ENCODE measurements around the gene DICER1. TPM values are rescaled to one million over a fixed set of nuclear protein-coding genes. Genes with fewer than 3 reads are reported as not detected.

Gene DICER1
- total RNA-seq, 4 donors from 2014 or later, result 54.5 to 94.8 (median 83.8) TPM

DNA sequence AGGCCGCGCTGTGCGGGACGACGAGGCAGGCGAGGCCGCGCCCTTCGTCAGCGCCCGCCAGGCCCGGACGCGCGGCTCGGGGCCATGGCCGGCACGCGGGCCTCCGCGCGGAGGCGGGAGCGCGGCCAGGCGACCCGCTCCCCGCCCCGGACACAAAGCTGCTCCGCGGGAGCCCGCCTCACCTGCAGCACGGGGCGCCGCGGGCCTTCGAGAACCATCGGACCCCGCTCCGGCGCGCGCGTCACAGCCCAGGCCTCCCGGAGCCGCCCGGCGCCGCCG, 342 bp downstream of the DICER1 start:
- no peaks in the 10 kb centered on the region for H3K36me3 ChIP-seq
- H3K27me3 ChIP-seq, result no peaks in the 10 kb centered on the region
- peak overlapping the region; percentile 51 to 91 (median 86) for H3K4me3 ChIP-seq
- TF ChIP-seq POLR2A (IDR thresholded peaks at IDR 0.05) (no peak), EP300 (IDR thresholded peaks at IDR 0.05) (no peak)
- TF ChIP-seq, protein P1, sequence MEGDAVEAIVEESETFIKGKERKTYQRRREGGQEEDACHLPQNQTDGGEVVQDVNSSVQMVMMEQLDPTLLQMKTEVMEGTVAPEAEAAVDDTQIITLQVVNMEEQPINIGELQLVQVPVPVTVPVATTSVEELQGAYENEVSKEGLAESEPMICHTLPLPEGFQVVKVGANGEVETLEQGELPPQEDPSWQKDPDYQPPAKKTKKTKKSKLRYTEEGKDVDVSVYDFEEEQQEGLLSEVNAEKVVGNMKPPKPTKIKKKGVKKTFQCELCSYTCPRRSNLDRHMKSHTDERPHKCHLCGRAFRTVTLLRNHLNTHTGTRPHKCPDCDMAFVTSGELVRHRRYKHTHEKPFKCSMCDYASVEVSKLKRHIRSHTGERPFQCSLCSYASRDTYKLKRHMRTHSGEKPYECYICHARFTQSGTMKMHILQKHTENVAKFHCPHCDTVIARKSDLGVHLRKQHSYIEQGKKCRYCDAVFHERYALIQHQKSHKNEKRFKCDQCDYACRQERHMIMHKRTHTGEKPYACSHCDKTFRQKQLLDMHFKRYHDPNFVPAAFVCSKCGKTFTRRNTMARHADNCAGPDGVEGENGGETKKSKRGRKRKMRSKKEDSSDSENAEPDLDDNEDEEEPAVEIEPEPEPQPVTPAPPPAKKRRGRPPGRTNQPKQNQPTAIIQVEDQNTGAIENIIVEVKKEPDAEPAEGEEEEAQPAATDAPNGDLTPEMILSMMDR (IDR thresholded peaks at IDR 0.05), result no peak
- no peak for DNase-seq (ENCODE audit: low spot score in 2 of 2)
- H3K27ac ChIP-seq, result peak overlapping the region; percentile 83 to 97 (median 91)
- peaks cover 0 to 56% (median 15%) of the 10 kb centered on the region in 4 donors for H3K4me1 ChIP-seq
- 0% methylated on average over 2 of the region's 50 CpGs; no CpG with 5 or more reads in 1 of the 2 donors for WGBS, 2 donors
- no peaks in the 10 kb centered on the region for H3K9me3 ChIP-seq

DNA sequence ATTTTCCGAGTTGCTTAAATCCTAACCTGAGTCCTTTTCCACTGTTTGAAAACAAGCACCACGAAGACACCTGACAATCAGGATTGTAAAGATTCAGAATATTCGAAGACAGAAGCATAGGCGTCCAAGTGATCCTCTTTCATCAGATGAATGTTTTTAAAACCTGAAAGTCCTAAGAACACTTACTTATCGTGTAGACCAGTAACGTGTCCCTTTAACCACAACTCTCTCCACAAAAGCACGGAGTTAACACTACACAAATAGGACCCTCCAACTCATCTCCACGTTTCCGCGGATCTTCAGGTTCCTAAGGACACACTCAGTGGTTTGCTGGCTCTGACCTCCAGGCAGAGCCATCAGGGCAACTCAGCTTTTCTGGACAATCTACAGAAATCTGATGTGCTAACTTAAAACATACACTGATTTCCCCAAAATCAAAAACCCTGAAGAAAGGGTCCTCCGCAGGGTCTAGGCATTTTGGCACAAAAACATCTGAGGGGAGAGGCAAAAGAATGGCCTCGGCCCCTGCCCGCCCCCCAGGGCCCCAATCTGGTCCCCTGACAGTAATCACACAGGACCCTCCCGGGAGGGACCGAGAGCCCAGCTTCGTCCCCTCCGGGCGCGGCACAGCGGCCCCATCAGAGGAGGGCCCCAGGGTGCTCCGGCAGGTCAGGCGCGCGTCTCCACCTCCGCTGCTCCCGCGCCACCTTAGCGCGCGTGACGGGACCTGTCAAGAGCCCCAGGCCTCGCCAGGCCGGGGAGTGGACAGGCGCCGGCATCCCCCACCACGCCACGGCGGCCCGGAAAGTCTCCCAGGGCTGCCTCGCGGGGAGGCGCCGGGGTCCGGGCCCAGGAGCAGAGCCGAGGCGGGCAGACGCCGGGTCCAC, 925 bp downstream of the DICER1 start:
- 1 to 3% methylated on average over 17 to 30 of the region's 48 CpGs for WGBS, 2 donors
- Histone ChIP-seq H3K36me3 (no peaks in the 10 kb centered on the region), H3K27me3 (no peaks in the 10 kb centered on the region), H3K4me3 (peak overlapping the region; percentile 51 to 91 (median 86)), H3K4me1 (peaks cover 0 to 60% (median 19%) of the 10 kb centered on the region in 4 donors), H3K27ac (peak overlapping the region; percentile 83 to 97 (median 91)), H3K9me3 (no peaks in the 10 kb centered on the region)
- peak in 1 of 2 donors; percentile 12 for DNase-seq (ENCODE audit: low spot score in 2 of 2)
- TF ChIP-seq, protein P1 (IDR thresholded peaks at IDR 0.05), result no peak
- TF ChIP-seq EP300 (IDR thresholded peaks at IDR 0.05), result peak in 1 of 2 donors; percentile 4

DNA sequence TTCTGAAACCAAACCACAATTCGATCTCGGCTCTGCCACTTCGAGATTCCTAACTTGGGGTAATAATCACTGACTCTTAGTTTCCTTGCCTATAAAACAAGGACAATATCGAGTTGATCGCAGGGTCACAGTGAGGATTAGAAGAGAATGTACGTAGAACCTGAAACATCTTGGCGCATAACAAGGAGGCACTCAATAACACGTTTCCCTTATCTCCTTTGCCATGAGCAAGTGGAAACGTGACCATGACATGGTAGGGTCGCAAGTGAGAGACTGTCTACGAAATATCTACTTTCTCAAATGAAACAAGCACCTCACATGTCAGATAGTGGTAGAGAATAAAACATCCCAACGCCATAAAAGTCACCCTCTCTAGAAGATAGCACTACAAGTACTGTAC, 2.3 kb downstream of the DICER1 start:
- Histone ChIP-seq H3K4me3 (peak overlapping the region in 1 of 4 donors; percentile 87), H3K4me1 (peaks cover 0 to 73% (median 22%) of the 10 kb centered on the region in 4 donors), H3K36me3 (no peaks in the 10 kb centered on the region), H3K27me3 (no peaks in the 10 kb centered on the region), H3K27ac (peak overlapping the region in 2 of 4 donors; percentile 2 to 97), H3K9me3 (no peaks in the 10 kb centered on the region)
- no peak for DNase-seq (ENCODE audit: low spot score in 2 of 2)
- 85 to 87% methylated on average over 12 of the region's 12 CpGs for WGBS, 2 donors
- TF ChIP-seq POLR2A (IDR thresholded peaks at IDR 0.05) (no peak), EP300 (IDR thresholded peaks at IDR 0.05) (no peak)
- TF ChIP-seq, protein P1 (IDR thresholded peaks at IDR 0.05), result no peak

DNA sequence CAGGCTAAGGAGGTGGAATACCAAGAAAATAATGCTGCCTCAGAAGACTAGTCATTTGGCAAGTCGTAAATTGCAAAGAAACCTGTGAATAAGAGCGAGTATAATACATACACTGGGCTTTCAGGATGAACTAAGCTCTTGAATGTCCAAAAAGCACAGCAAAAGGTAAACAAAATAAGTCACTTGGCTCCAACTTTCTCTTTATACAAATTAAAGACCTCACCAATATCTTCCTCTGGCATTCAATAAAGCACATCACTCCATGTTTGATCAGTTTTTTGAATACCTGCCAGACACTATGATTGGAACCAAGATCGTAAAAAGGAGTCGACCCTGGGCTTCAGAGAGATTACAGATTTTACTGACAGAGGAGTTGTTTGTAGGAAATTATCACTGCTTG, 3.5 kb downstream of the DICER1 start:
- Histone ChIP-seq H3K27ac (no peak overlapping the region), H3K4me1 (peaks cover 0 to 82% (median 26%) of the 10 kb centered on the region in 4 donors), H3K4me3 (no peak overlapping the region), H3K27me3 (no peaks in the 10 kb centered on the region), H3K36me3 (no peaks in the 10 kb centered on the region), H3K9me3 (no peaks in the 10 kb centered on the region)
- TF ChIP-seq, protein P1 (IDR thresholded peaks at IDR 0.05), result no peak
- TF ChIP-seq EP300 (IDR thresholded peaks at IDR 0.05) (no peak), POLR2A (IDR thresholded peaks at IDR 0.05) (no peak)
- no peak for DNase-seq (ENCODE audit: low spot score in 2 of 2)
- 57 to 59% methylated on average over 4 of the region's 4 CpGs for WGBS, 2 donors

DNA sequence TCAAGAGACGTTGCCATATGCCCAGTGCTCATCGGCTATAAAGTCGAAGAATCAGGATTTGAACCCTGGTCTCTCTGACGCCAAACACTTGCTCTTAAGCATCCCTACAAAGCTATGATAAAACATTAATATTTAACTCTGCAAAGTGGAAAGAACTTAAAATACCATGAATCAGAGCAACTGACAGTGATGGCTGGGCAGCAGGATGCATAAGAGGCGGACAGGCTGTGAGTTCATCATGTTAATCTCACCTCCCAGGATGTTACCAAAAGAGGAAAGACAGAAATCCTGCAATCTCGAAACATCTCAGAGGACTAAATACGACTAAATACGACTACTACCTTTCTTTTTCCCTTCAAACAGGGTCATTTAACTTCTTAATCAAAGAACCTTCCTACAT, 5.8 kb downstream of the DICER1 start:
- TF ChIP-seq POLR2A (IDR thresholded peaks at IDR 0.05), result no peak
- TF ChIP-seq EP300 (IDR thresholded peaks at IDR 0.05), result no peak
- TF ChIP-seq, protein P1 (IDR thresholded peaks at IDR 0.05), result no peak
- Histone ChIP-seq H3K4me1 (peaks cover 0 to 93% (median 27%) of the 10 kb centered on the region in 4 donors), H3K4me3 (no peak overlapping the region), H3K27me3 (no peaks in the 10 kb centered on the region), H3K9me3 (no peaks in the 10 kb centered on the region), H3K27ac (peak overlapping the region in 2 of 4 donors; percentile 22 to 25), H3K36me3 (no peaks in the 10 kb centered on the region)
- WGBS, 2 donors, result 77% methylated on average over 8 of the region's 8 CpGs
- DNase-seq (ENCODE audit: low spot score in 2 of 2), result no peak
